Measurements from ENCODE around the gene PRG2. TPM values are rescaled to one million over a fixed set of nuclear protein-coding genes. Genes with fewer than 3 reads are reported as not detected.

Gene PRG2
- total and polyA plus RNA-seq, 2 of the 13 experiments (the other 11 are each of a cell fraction or from before 2014, with no cell fraction given), result not detected

- TF ChIP-seq, protein P1, sequence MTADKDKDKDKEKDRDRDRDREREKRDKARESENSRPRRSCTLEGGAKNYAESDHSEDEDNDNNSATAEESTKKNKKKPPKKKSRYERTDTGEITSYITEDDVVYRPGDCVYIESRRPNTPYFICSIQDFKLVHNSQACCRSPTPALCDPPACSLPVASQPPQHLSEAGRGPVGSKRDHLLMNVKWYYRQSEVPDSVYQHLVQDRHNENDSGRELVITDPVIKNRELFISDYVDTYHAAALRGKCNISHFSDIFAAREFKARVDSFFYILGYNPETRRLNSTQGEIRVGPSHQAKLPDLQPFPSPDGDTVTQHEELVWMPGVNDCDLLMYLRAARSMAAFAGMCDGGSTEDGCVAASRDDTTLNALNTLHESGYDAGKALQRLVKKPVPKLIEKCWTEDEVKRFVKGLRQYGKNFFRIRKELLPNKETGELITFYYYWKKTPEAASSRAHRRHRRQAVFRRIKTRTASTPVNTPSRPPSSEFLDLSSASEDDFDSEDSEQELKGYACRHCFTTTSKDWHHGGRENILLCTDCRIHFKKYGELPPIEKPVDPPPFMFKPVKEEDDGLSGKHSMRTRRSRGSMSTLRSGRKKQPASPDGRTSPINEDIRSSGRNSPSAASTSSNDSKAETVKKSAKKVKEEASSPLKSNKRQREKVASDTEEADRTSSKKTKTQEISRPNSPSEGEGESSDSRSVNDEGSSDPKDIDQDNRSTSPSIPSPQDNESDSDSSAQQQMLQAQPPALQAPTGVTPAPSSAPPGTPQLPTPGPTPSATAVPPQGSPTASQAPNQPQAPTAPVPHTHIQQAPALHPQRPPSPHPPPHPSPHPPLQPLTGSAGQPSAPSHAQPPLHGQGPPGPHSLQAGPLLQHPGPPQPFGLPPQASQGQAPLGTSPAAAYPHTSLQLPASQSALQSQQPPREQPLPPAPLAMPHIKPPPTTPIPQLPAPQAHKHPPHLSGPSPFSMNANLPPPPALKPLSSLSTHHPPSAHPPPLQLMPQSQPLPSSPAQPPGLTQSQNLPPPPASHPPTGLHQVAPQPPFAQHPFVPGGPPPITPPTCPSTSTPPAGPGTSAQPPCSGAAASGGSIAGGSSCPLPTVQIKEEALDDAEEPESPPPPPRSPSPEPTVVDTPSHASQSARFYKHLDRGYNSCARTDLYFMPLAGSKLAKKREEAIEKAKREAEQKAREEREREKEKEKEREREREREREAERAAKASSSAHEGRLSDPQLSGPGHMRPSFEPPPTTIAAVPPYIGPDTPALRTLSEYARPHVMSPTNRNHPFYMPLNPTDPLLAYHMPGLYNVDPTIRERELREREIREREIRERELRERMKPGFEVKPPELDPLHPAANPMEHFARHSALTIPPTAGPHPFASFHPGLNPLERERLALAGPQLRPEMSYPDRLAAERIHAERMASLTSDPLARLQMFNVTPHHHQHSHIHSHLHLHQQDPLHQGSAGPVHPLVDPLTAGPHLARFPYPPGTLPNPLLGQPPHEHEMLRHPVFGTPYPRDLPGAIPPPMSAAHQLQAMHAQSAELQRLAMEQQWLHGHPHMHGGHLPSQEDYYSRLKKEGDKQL (CRISPR knock-in tag; IDR thresholded peaks at IDR 0.05; ENCODE audit: low read depth), result 0 out of 2 replicates have a peak, but pooled peaks have one; percentile 45
- TF ChIP-seq HNRNPH1 (optimal IDR thresholded peaks at IDR 0.05; ENCODE audit: low read depth, low read length) (no peak), PATZ1 (CRISPR knock-in tag; IDR thresholded peaks at IDR 0.05) (0 out of 2 replicates have a peak, but pooled peaks have one; percentile 22), PHF21A (CRISPR knock-in tag; IDR thresholded peaks at IDR 0.05) (peak; percentile 79), NKX3-1 (CRISPR knock-in tag; IDR thresholded peaks at IDR 0.05) (0 out of 2 replicates have a peak, but pooled peaks have one; percentile 68), ADNP (CRISPR knock-in tag; IDR thresholded peaks at IDR 0.05) (no peak), SP2 (CRISPR knock-in tag; IDR thresholded peaks at IDR 0.05) (no peak), ZNF782 (CRISPR knock-in tag; IDR thresholded peaks at IDR 0.05; ENCODE audit: borderline replicate concordance) (no peak), CCAR2 (optimal IDR thresholded peaks at IDR 0.05; ENCODE audit: low read depth, low read length) (peak; percentile 66), ZBTB14 (CRISPR knock-in tag; IDR thresholded peaks at IDR 0.05) (no peak), MTF2 (CRISPR knock-in tag; IDR thresholded peaks at IDR 0.05; ENCODE audit: borderline replicate concordance) (no peak), ZNF670 (CRISPR knock-in tag; IDR thresholded peaks at IDR 0.05; ENCODE audit: borderline replicate concordance) (no peak), ZNF274 (CRISPR knock-in tag; IDR thresholded peaks at IDR 0.05) (no peak)
- TF ChIP-seq, protein P2, sequence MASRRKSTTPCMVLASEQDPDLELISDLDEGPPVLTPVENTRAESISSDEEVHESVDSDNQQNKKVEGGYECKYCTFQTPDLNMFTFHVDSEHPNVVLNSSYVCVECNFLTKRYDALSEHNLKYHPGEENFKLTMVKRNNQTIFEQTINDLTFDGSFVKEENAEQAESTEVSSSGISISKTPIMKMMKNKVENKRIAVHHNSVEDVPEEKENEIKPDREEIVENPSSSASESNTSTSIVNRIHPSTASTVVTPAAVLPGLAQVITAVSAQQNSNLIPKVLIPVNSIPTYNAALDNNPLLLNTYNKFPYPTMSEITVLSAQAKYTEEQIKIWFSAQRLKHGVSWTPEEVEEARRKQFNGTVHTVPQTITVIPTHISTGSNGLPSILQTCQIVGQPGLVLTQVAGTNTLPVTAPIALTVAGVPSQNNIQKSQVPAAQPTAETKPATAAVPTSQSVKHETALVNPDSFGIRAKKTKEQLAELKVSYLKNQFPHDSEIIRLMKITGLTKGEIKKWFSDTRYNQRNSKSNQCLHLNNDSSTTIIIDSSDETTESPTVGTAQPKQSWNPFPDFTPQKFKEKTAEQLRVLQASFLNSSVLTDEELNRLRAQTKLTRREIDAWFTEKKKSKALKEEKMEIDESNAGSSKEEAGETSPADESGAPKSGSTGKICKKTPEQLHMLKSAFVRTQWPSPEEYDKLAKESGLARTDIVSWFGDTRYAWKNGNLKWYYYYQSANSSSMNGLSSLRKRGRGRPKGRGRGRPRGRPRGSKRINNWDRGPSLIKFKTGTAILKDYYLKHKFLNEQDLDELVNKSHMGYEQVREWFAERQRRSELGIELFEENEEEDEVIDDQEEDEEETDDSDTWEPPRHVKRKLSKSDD (CRISPR knock-in tag; IDR thresholded peaks at IDR 0.05; ENCODE audit: low read depth), result no peak
- TF ChIP-seq, protein P3, sequence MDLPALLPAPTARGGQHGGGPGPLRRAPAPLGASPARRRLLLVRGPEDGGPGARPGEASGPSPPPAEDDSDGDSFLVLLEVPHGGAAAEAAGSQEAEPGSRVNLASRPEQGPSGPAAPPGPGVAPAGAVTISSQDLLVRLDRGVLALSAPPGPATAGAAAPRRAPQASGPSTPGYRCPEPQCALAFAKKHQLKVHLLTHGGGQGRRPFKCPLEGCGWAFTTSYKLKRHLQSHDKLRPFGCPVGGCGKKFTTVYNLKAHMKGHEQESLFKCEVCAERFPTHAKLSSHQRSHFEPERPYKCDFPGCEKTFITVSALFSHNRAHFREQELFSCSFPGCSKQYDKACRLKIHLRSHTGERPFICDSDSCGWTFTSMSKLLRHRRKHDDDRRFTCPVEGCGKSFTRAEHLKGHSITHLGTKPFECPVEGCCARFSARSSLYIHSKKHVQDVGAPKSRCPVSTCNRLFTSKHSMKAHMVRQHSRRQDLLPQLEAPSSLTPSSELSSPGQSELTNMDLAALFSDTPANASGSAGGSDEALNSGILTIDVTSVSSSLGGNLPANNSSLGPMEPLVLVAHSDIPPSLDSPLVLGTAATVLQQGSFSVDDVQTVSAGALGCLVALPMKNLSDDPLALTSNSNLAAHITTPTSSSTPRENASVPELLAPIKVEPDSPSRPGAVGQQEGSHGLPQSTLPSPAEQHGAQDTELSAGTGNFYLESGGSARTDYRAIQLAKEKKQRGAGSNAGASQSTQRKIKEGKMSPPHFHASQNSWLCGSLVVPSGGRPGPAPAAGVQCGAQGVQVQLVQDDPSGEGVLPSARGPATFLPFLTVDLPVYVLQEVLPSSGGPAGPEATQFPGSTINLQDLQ (CRISPR knock-in tag; IDR thresholded peaks at IDR 0.05), result no peak
Observed at GRCh38 chr11:57399972-57400578, 9.6 kb upstream of the PRG2 start (continued).
